ENCODE results near the gene CASP1.
"Not testable (repeated sequence)": the region's sequence is repeated elsewhere in the genome, so short reads cannot be mapped to it uniquely, and the experiment has no call there.

CASP1 gene

DNA sequence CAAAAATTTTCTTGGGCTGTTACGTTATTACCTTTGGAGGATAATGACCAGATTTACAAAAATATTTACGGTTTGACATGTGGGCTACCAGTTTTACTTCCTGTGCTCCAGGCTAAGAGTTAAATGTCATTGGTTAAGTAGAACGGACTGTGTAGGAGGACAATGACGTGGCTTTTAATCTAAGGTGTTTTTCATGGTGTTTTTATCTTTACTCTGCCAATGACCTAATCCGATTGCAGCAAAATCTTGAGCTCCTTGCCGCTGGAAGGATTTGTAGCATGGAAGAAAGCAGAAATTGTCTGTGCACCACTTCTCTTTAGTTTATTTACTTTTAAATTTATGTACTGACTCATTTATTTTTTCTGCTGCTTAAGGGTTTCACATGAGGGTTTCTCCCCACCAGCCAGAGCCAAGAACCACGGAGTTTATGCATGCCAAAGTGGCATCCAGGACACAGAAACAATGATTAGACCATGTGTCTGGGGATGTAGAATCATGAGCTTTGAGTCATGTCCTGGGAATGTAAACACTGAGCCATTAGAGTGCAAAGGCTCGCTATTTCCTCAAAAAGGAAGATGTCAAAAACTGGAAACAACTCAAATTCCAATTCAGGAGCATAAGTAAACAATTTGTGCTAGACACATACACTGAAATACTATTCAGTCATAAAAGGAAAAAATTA is 12.1 kb upstream of the CASP1 start:
- Histone ChIP-seq H3K27me3 (ENCODE audit: control insufficient read depth, low read length) (no peaks in the 10 kb centered on the region), H3K4me3 (ENCODE audit: low read length) (no peak overlapping the region), H3K79me2 (ENCODE audit: control insufficient read depth, low read length) (no peaks in the 10 kb centered on the region), H3K4me1 (ENCODE audit: control insufficient read depth, low read length) (no peaks in the 10 kb centered on the region), H3K9me3 (ENCODE audit: control insufficient read depth, insufficient read depth, low read length) (no peaks in the 10 kb centered on the region), H4K20me1 (ENCODE audit: control insufficient read depth, insufficient read depth, low read depth, low read length) (no peaks in the 10 kb centered on the region), H3K36me3 (ENCODE audit: control insufficient read depth, low read length) (no peaks in the 10 kb centered on the region), H3K27ac (ENCODE audit: low read depth, low read length) (no peak overlapping the region), H3K9me2 (replicated peaks; ENCODE audit: control insufficient read depth, low read length) (no peaks in the 10 kb centered on the region), H3K4me2 (ENCODE audit: low read length) (no peak overlapping the region), H3F3A (ENCODE audit: control insufficient read depth, insufficient read depth) (no peaks in the 10 kb centered on the region)
- TF ChIP-seq, protein P1, sequence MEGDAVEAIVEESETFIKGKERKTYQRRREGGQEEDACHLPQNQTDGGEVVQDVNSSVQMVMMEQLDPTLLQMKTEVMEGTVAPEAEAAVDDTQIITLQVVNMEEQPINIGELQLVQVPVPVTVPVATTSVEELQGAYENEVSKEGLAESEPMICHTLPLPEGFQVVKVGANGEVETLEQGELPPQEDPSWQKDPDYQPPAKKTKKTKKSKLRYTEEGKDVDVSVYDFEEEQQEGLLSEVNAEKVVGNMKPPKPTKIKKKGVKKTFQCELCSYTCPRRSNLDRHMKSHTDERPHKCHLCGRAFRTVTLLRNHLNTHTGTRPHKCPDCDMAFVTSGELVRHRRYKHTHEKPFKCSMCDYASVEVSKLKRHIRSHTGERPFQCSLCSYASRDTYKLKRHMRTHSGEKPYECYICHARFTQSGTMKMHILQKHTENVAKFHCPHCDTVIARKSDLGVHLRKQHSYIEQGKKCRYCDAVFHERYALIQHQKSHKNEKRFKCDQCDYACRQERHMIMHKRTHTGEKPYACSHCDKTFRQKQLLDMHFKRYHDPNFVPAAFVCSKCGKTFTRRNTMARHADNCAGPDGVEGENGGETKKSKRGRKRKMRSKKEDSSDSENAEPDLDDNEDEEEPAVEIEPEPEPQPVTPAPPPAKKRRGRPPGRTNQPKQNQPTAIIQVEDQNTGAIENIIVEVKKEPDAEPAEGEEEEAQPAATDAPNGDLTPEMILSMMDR (IDR thresholded peaks at IDR 0.05; ENCODE audit: low read depth, low read length, poor library complexity, severe bottlenecking): no peak
- no peak for TF ChIP-seq EZH2phosphoT487 (IDR thresholded peaks at IDR 0.05; ENCODE audit: borderline replicate concordance, low read length)

DNA sequence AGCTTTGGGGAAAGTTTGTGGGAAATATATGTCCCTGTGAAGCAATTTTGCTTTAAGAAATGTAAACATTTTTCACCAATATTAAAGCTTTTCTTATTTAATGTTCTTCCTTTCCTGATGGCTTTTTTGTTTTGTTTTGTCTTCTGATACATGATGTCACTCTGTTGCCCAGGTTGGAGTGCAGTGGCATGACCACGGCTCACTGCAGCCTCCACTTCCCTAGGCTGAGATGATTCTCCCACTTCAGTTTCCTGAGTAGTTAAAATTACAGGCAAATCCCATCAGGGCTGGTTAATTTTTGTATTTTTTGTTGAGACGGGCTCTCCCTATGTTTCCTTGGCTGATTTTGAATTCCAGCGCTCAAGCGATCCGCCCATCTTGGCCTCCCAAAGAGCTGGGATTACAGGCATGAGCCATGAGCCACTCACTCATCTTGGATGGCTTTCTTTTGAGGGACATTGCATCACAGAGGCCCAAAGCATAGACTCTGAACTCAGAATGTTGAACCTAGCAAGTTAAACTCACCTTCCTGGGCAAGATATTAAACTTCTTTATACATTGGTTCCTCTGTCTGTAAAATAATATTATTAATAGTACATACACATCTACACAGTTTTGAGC is 10.8 kb upstream of the CASP1 start:
- Histone ChIP-seq H3K79me2 (ENCODE audit: control insufficient read depth, low read length) (no peaks in the 10 kb centered on the region), H3K4me2 (ENCODE audit: low read length) (no peak overlapping the region), H3K9me3 (ENCODE audit: control insufficient read depth, insufficient read depth, low read length) (no peaks in the 10 kb centered on the region), H3K36me3 (ENCODE audit: control insufficient read depth, low read length) (no peaks in the 10 kb centered on the region), H3F3A (ENCODE audit: control insufficient read depth, insufficient read depth) (no peaks in the 10 kb centered on the region), H3K27me3 (ENCODE audit: control insufficient read depth, low read length) (no peaks in the 10 kb centered on the region), H3K4me3 (ENCODE audit: low read length) (no peak overlapping the region), H4K20me1 (ENCODE audit: control insufficient read depth, insufficient read depth, low read depth, low read length) (no peaks in the 10 kb centered on the region), H3K27ac (ENCODE audit: low read depth, low read length) (no peak overlapping the region), H3K9me2 (replicated peaks; ENCODE audit: control insufficient read depth, low read length) (no peaks in the 10 kb centered on the region), H3K4me1 (ENCODE audit: control insufficient read depth, low read length) (no peaks in the 10 kb centered on the region)
- TF ChIP-seq EZH2phosphoT487 (IDR thresholded peaks at IDR 0.05; ENCODE audit: borderline replicate concordance, low read length): no peak

DNA sequence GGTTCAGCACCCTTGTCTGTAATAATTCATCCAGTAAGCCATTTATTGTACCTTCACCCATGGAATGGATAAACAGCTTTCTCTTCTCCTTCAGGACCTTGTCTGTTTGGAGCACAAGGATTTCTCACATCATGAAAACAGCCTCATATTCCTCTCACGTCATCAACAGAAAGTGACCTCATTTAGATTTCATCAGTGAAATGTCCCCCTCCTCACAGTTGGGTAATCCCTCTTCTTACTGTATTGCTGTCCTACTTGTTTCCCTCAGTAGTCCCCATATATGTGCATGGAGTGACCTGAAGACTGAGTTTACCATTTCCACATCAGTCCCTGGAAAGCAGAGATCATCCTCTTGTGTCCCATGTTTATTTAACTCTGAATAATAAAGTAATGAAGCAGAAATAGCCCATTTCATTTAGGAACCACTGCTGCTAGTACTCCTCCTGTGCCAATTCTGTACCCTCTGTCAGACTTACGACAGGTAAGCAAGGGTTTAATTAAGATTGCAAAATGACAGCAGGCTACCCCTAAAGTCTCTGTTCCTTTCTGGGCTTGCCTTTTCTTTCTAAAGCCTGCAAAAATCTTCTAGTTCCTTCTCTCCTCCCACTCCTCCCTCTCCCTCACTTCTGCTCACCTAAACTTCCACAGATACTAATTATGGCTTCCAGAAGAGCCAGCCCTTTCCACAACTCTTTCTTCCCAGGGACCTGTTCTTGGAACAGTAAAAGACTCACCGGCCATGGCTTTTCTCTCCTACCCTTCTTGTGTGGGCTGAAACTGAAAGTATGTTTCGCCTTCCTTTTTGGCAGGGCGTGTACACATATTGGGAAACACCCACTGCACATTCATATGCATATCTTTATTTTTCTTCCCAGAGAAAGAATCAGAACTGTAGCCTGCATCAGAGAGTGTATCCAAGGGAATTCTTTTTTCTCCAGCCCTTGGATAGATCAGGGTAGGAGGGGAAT is 9.9 kb upstream of the CASP1 start, which contains the start of gene CARD16:
CARD16 (minus strand) TSS at position 779 of the 968 bp plus-strand sequence; CDS start at position 741, 38 bp downstream.
- H3K9me2 ChIP-seq (replicated peaks; ENCODE audit: control insufficient read depth, low read length); H4K20me1 ChIP-seq (ENCODE audit: control insufficient read depth, insufficient read depth, low read depth, low read length); H3K9me3 ChIP-seq (ENCODE audit: control insufficient read depth, insufficient read depth, low read length); H3K27ac ChIP-seq (ENCODE audit: low read depth, low read length); H3K36me3 ChIP-seq (ENCODE audit: control insufficient read depth, low read length); H3F3A ChIP-seq (ENCODE audit: control insufficient read depth, insufficient read depth); H3K4me2 ChIP-seq (ENCODE audit: low read length); H3K4me3 ChIP-seq (ENCODE audit: low read length); H3K79me2 ChIP-seq (ENCODE audit: control insufficient read depth, low read length); H3K4me1 ChIP-seq (ENCODE audit: control insufficient read depth, low read length); H3K27me3 ChIP-seq (ENCODE audit: control insufficient read depth, low read length): not testable (repeated sequence)

DNA sequence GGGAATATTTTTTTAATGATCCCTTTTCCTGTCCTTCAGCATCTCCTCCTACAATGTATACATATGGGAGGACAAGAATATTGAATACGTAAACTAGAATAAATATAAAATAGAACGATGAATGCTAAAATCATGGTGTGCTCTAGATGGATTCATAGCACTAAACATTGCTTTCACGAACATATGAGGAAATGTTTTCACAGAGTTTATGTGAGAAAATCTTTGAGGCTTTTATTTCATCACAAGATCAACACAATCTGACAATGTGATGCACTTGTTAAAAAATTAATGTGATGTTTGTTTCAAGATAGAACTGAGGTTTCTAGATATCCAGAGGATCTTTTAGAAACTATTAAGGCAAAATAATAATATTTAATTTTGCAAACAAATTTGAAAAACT is 7.2 kb upstream of the CASP1 start:
- Histone ChIP-seq H3K4me3 (ENCODE audit: low read length) (no peak overlapping the region), H3K4me2 (ENCODE audit: low read length) (no peak overlapping the region), H4K20me1 (ENCODE audit: control insufficient read depth, insufficient read depth, low read depth, low read length) (no peaks in the 10 kb centered on the region), H3K27ac (ENCODE audit: low read depth, low read length) (no peak overlapping the region), H3K9me2 (replicated peaks; ENCODE audit: control insufficient read depth, low read length) (no peaks in the 10 kb centered on the region), H3F3A (ENCODE audit: control insufficient read depth, insufficient read depth) (no peaks in the 10 kb centered on the region), H3K36me3 (ENCODE audit: control insufficient read depth, low read length) (no peaks in the 10 kb centered on the region), H3K27me3 (ENCODE audit: control insufficient read depth, low read length) (no peaks in the 10 kb centered on the region), H3K4me1 (ENCODE audit: control insufficient read depth, low read length) (no peaks in the 10 kb centered on the region), H3K9me3 (ENCODE audit: control insufficient read depth, insufficient read depth, low read length) (no peaks in the 10 kb centered on the region), H3K79me2 (ENCODE audit: control insufficient read depth, low read length) (no peaks in the 10 kb centered on the region)
- TF ChIP-seq, protein P1 (IDR thresholded peaks at IDR 0.05; ENCODE audit: low read depth, low read length, poor library complexity, severe bottlenecking): no peak
- TF ChIP-seq EZH2phosphoT487 (IDR thresholded peaks at IDR 0.05; ENCODE audit: borderline replicate concordance, low read length): no peak

All from DOHH2 (cell line).